Measurements from ENCODE around the gene ZCWPW1. TPM values are rescaled to one million over a fixed set of nuclear protein-coding genes. Genes with fewer than 3 reads are reported as not detected.
"Not testable (repeated sequence)": the region's sequence is repeated elsewhere in the genome, so short reads cannot be mapped to it uniquely, and the experiment has no call there.

The ZCWPW1 gene
- total and polyA plus RNA-seq, 5 experiments from 2014 or later: 3.1 to 18.4 (median 9.3) TPM

DNA sequence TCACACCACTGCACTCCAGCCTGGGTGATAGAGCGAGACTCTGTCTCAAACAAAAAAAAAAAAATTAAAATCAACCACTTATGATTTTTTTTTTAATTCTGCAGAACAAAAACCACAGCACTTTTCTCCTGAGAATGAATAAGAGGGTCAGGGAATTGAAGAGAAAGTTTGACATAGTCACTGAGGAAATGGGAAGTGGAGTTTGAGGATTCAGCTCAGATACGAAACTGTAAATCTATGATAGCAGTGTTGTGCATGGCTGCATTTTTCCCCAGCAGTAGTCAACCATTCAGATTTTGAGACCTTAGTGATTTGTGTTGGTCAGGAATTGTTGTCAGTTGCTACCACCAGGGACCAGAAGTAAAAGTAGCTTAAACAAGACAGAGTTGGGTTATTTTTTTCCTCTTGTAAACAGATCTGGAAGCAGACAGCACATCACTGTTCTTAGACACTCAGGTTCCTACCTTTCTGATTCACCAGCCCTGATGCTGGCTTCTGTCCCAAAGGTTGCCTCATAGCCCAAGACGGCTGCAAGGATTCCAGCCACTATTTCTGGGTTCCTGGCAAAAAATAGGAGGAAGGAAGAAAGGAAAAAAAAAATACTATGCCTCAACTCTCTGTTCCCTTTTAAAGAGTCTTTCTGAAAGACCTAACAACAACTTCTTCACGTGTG lies 35.1 kb downstream of the ZCWPW1 start:
- Mint-ChIP-seq H3K27me3 (peaks cover 1 to 9% (median 6%) of the 10 kb centered on the region in 5 donors), H3K36me3 (no peaks in the 10 kb centered on the region), H3K27ac (no peak overlapping the region), H3K4me3 (no peak overlapping the region), H3K4me1 (peaks cover 8 to 33% (median 14%) of the 10 kb centered on the region in 4 donors), H3K9me3 (no peaks in the 10 kb centered on the region)
- ATAC-seq (no peak), DNase-seq (no peak)
- POLR2A ChIA-PET: interaction anchor here (0.7 to 1.2 kb wide), 2 partner anchors 11 to 191 kb away, joined by 3 to 9 read pairs; no protein-coding TSS in a partner anchor

DNA sequence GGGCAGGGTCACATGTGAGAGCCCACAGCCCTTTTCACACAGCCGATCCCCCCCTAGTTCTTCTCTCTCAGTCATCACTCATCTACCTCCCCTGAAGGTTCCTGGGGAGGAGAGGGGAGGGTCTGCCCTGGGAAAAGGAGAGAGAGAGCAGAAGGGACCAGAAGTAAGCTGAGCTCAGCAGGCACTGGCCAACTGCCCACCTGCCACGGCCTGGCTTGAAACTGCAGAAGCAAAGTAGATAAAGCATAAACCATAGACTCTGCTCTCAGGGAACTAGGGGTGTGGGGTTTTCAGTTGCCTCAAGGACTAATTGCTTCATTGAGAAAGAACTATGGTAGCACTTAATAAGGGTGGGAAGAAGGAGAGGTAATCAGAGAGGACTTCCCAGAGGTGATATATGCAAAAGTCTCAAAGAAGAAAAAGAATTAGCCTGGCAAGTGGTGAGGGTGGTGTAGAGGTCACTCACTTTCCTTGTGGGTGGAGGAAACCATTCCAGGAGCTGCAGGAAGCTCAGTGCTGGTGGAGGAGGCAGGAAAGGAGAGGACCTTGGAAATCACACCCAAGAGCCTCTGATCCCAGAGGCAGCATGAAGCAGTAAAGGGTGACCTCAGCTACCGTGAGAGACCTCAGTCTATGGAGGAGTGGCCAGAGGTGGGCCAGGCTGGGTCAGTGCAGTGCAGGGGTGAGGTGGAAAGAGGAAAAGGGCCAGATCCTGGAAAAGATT lies 38.1 kb downstream of the ZCWPW1 start:
- ATAC-seq (no peak), DNase-seq (no peak)
- Mint-ChIP-seq H3K9me3 (no peaks in the 10 kb centered on the region), H3K27ac (peak overlapping the region in 2 of 10 donors; percentile 37 to 48), H3K4me3 (no peak overlapping the region), H3K4me1 (peaks cover 0 to 14% (median 2%) of the 10 kb centered on the region in 4 donors), H3K36me3 (no peaks in the 10 kb centered on the region), H3K27me3 (peaks cover 1 to 9% (median 6%) of the 10 kb centered on the region in 5 donors)
- POLR2A ChIA-PET: no interaction called here

DNA sequence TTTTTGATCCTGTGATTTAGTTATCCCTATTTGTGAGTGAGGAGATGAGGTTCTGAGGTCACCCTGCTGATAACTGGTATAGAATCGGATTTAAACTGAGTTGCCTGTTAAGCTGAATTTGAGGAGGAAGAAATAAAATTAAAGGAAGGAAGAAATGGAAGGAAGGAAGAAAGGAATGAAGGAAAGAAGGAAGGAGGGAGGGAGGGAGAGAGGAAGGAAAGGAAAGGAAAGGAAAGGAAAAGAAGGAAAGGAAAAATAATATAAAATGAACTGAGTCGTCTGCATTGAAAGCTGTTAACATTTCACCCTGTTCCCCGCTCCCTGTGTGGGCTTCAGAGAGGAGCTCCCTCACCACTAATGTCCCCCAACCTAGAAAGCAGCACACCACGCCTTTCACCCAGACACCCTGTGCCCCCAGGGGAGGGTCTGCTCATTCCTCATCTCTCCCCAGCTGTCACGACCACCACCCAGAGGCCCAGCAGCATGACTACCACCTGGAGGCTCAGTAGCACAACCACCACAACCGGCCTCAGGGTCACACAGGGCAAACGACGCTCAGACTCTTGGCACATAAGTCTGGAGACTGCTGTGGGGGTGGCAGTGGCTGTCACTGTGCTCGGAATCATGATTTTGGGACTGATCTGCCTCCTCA lies 38.9 kb downstream of the ZCWPW1 start:
- ATAC-seq: no peak
- Mint-ChIP-seq H3K4me3 (no peak overlapping the region), H3K4me1 (peaks cover 0 to 20% (median 2%) of the 10 kb centered on the region in 4 donors), H3K9me3 (no peaks in the 10 kb centered on the region), H3K36me3 (no peaks in the 10 kb centered on the region), H3K27me3 (peaks cover 1 to 9% (median 6%) of the 10 kb centered on the region in 5 donors), H3K27ac (no peak overlapping the region)
- POLR2A ChIA-PET: interaction anchor here (0.7 kb wide), 1 partner anchor 175 kb away, joined by 3 read pairs; no protein-coding TSS in a partner anchor
- no peak for DNase-seq

DNA sequence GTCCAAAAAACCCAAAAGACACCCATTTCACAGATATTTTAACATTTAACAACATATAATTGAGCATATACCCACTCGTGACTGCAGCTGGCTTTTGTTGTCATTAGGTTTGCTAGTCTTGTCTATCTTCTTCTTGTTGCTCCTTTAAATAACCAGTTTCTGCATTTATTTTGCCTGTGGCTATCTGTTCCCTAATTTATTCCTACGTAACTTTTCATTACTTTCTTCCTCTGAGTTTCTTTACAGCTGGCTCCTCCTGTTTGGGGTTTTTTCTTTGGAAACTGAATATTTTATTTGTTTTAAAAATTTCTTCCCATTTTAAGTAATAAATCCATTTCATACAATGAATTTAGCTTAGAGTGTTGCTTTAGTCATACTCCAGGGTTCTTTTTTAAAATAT lies 40.8 kb downstream of the ZCWPW1 start:
- no peaks in the 10 kb centered on the region for H3K36me3 Mint-ChIP-seq
- ATAC-seq (no peak), DNase-seq (no peak)
- peaks cover 1 to 9% (median 7%) of the 10 kb centered on the region in 5 donors for H3K27me3 Mint-ChIP-seq
- POLR2A ChIA-PET: no interaction called here
- H3K9me3 Mint-ChIP-seq: no peaks in the 10 kb centered on the region
- H3K4me1 Mint-ChIP-seq: peaks cover 6 to 23% (median 9%) of the 10 kb centered on the region in 4 donors
- no peak overlapping the region for H3K27ac Mint-ChIP-seq
- no peak overlapping the region for H3K4me3 Mint-ChIP-seq

DNA sequence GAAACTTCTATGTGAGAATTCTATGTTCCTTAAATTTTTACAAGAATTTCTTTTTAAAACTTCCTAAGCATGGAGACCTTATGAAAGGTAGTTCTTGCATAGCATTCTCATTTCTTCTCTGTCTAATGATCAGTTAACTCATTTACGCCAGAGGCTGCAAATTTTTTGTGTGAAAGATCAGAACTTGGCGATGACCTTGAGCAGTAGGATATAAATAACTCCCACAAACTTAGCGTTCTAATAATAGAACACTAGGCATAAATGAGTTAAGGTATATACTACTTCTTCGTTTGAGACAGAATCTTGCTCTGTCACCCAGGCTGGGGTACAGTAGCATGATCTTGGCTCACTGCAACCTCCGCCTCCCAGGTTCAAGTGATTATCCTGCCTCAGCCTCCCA lies 41.6 kb downstream of the ZCWPW1 start:
- no peaks in the 10 kb centered on the region for H3K9me3 Mint-ChIP-seq
- H3K4me3 Mint-ChIP-seq: no peak overlapping the region
- H3K4me1 Mint-ChIP-seq: peaks cover 8 to 22% (median 13%) of the 10 kb centered on the region in 4 donors
- ATAC-seq (no peak), DNase-seq (no peak)
- H3K27me3 Mint-ChIP-seq: peaks cover 0 to 9% (median 7%) of the 10 kb centered on the region in 5 donors
- POLR2A ChIA-PET: no interaction called here
- no peaks in the 10 kb centered on the region for H3K36me3 Mint-ChIP-seq
- no peak overlapping the region for H3K27ac Mint-ChIP-seq

DNA sequence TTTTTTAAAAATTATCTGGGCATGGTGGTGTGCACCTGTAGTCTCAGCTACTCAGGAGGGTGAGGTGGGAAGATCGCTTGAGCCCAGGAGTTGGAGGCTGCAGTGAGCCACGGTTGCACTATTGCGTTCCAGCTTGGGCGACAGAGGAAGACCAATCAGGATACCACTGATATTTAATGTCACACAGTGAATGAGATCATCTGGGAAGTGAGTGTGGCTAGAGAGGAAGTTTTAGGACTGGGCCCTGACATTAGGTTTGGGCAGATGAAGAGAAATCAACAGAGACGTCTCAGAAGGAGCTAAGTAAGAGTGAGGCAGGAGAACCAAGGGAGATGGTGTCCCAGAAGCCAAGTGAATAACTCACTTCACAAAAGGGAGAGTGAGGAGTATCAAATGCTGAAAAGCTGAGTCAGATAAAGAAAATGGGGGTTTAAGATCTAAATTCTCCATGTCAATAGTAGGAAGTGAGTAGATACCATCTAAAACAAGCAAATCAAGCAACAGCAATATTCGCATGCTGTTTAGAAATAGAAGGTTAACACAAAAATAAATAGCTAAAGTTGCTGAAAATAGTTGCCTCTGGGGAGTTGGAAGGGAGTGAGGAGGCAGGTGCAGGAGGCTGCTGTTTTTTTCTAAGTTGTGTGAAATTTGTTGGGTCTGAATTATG lies 43.7 kb downstream of the ZCWPW1 start:
- Mint-ChIP-seq H3K27ac (peak overlapping the region in 2 of 10 donors; percentile 10 to 30), H3K27me3 (peaks cover 0 to 2% (median 0%) of the 10 kb centered on the region in 5 donors), H3K4me1 (peaks cover 8 to 29% (median 12%) of the 10 kb centered on the region in 4 donors), H3K9me3 (no peaks in the 10 kb centered on the region), H3K4me3 (no peak overlapping the region), H3K36me3 (no peaks in the 10 kb centered on the region)
- ATAC-seq (no peak), DNase-seq (no peak)
- POLR2A ChIA-PET: no interaction called here

DNA sequence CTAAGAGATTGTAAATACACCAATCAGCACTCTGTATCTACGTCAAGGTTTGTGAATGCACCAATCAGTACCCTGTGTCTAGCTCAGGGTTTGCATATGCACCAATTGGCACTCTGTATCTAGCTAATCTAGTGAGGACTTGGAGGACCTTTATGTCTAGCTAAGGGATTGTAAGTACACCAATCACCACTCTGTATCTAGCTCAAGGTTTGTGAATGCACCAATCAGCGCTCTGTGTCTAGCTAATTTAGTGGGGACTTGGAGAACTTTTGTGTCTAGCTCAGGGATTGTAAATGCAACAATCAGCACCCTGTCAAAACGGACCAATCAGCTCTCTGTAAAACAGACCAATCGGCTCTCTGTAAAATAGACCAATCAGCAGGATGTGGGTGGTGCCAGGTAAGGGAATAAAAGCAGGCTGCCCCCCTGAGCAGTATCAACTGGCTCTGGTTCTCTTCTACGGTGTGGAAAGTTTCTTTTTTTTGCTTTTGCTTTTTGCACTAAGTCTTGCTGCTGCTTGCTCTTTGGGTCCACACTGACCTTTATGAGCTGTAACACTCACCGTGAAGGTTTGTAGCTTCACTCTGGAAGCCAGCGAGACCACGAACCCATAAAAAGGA lies 46.2 kb downstream of the ZCWPW1 start:
- ATAC-seq: peak in 1 of 2 donors; percentile 70
- peak in 1 of 10 donors; percentile 23 for DNase-seq
- Mint-ChIP-seq H3K4me1 (peaks cover 8 to 29% (median 12%) of the 10 kb centered on the region in 4 donors), H3K27ac (peak overlapping the region in 4 of 10 donors; percentile 21 to 79 (median 50)), H3K4me3 (peak overlapping the region; percentile 6 to 77 (median 46))
- POLR2A ChIA-PET: interaction anchor here (0.6 kb wide), 1 partner anchor 12 kb away, joined by 9 read pairs; no protein-coding TSS in a partner anchor
- not testable (repeated sequence) for H3K27me3 Mint-ChIP-seq, H3K9me3 Mint-ChIP-seq, H3K36me3 Mint-ChIP-seq

DNA sequence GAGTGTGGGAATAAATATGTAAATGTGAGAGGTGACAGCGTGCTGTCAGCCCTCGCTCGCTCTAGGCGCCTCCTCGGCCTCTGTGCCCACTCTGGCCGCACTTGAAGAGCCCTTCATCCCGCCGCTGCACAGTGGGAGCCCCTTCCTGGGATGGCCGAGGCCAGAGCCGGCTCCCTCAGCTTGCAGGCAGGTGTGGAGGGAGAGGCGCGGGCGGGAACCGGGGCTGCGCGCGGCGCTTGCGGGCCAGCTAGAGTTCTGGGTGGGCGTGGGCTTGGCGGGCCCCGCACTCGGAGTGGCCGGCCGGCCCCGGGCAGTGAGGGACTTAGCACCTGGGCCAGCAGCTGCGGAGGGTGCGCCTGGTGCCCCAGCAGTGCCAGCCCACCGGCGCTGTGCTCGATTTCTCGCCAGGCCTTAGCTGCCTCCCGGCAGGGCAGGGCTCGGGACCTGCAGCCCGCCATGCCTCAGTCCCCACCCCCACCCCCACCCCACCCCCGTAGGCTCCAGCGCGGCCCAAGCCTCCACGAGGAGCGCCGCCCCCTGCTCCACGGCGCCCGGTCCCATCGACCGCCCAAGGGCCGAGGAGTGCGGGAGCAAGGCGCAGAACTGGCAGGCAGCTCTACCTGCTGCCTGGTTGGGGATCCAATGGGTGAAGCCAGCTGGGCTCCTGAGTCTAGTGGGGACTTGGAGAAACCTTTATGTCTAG lies 46.8 kb downstream of the ZCWPW1 start:
- H3K27ac Mint-ChIP-seq, H3K27me3 Mint-ChIP-seq, ATAC-seq, H3K9me3 Mint-ChIP-seq, H3K4me3 Mint-ChIP-seq, H3K36me3 Mint-ChIP-seq, DNase-seq, POLR2A ChIA-PET: not testable (repeated sequence)
- H3K4me1 Mint-ChIP-seq: peaks cover 8 to 29% (median 12%) of the 10 kb centered on the region in 4 donors

DNA sequence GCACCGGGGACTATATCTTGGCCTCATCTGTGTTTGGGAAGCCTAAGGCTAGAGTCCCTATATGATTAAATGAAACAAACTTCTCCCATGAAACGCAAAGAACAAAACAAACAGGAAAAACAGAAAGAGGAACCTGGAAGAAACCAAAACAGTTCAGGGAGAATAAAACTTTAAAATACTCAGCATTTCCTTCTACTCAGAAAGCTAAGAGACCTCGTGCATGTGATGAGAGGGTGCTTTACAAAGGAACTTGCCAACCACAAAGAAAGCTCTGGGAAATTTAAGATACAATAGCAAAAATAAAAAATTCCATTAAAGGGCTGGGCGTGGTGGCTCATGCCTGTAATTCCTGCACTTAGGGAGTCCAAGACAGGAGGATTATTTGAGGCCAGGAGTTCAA lies 48.3 kb downstream of the ZCWPW1 start:
- ATAC-seq: no peak
- H3K9me3 Mint-ChIP-seq: no peaks in the 10 kb centered on the region
- H3K27me3 Mint-ChIP-seq: peaks cover 0 to 1% (median 0%) of the 10 kb centered on the region in 5 donors
- no peak for DNase-seq
- H3K4me1 Mint-ChIP-seq: peaks cover 9 to 39% (median 14%) of the 10 kb centered on the region in 4 donors
- no peak overlapping the region for H3K4me3 Mint-ChIP-seq
- H3K27ac Mint-ChIP-seq: peak overlapping the region in 1 of 10 donors; percentile 35
- peaks cover 0 to 2% (median 0%) of the 10 kb centered on the region in 3 donors for H3K36me3 Mint-ChIP-seq
- POLR2A ChIA-PET: interaction anchor here (0.7 to 1.1 kb wide), 2 partner anchors 19 to 48 kb away, joined by 4 read pairs; partner anchors contain the start of gene ZCWPW1

DNA sequence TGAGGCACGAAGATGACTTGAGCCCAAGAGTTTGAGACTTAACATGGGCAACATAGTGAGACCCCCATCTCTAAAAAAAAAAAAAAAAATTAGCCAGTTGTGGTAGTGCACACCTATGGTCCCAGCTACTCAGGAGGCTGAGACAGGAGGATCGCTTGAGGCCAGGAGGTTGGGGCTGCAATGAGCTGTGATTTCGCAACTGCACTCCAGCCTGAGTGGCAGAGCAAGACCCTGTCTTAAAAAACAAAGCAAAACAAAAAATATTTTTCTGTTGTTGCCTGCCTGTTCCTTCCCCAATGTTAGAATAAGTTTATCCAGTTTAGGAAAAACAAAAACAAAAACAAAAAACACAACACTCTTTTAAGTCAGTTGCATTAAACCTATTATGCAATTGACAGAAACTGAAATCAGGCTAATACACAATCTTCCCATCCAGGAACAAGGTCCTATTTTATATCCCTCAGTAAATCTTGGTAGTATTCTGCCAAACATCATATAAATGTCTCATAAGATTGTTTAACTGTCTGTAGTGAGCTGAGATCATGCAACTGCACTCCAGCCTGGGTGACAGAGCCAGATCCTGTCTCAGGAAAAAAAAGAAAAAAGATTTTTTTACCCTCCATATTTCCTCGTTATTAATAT lies 50.3 kb downstream of the ZCWPW1 start:
- Mint-ChIP-seq H3K4me1 (peaks cover 18 to 40% (median 25%) of the 10 kb centered on the region in 4 donors), H3K9me3 (no peaks in the 10 kb centered on the region), H3K27ac (no peak overlapping the region), H3K4me3 (no peak overlapping the region), H3K36me3 (peaks cover 0 to 2% (median 0%) of the 10 kb centered on the region in 3 donors), H3K27me3 (peaks cover 0 to 1% (median 0%) of the 10 kb centered on the region in 5 donors)
- ATAC-seq (no peak), DNase-seq (no peak)
- POLR2A ChIA-PET: interaction anchor here (0.7 kb wide), 1 partner anchor 451 kb away, joined by 3 read pairs; no protein-coding TSS in a partner anchor

DNA sequence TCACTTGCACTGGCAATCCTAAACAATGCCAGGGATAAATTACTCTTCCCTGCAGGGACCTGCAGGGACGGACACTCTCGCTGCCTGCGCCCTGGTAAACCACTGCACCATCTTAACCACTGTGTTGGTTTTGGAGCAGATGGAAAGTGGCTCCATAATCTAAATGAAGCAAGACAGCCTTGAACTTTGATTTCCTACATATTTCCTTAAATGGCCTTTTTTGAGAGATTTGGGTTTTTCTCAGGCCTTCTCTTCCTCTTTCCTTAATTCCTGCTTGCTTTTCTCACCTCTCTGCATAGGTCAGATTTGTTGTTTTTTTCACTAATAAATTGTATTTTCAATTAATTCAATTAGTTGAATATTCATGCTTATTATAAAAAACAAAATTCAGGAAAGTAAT lies 52.4 kb downstream of the ZCWPW1 start:
- H3K36me3 Mint-ChIP-seq: peaks cover 0 to 2% (median 0%) of the 10 kb centered on the region in 3 donors
- ATAC-seq: no peak
- peaks cover 15 to 49% (median 29%) of the 10 kb centered on the region in 4 donors for H3K4me1 Mint-ChIP-seq
- H3K4me3 Mint-ChIP-seq: peak overlapping the region in 1 of 10 donors; percentile 61
- peak overlapping the region in 1 of 10 donors; percentile 71 for H3K27ac Mint-ChIP-seq
- no peak for DNase-seq
- no peaks in the 10 kb centered on the region for H3K9me3 Mint-ChIP-seq
- POLR2A ChIA-PET: interaction anchor here (0.6 to 0.7 kb wide), 3 partner anchors 11 to 368 kb away, joined by 3 to 7 read pairs (median 3); no protein-coding TSS in a partner anchor
- no peaks in the 10 kb centered on the region for H3K27me3 Mint-ChIP-seq
